SK-N-SH (cell line): ENCODE measurements around the gene FMN1. TPM values are rescaled to one million over a fixed set of nuclear protein-coding genes. Genes with fewer than 3 reads are reported as not detected.

Experiments used
- CTCF ChIA-PET: fragments of 300-600, 350-600 bp; formaldehyde crosslinking; extraction: SDS; loops from one replicate; lab custom pipeline; 2021; lab: Yijun Ruan, JAX
- POLR2A ChIA-PET: fragments of 350-600 bp; sonication (Branson Sonifier 250); formaldehyde crosslinking; extraction: SDS; loops from one replicate; lab custom pipeline; 2020; ENCODE audit warnings: antibody characterized with exemption, inconsistent platforms; lab: Yijun Ruan, JAX
- DNase-seq: peaks from one replicate; pipeline ENCODE4 v3.0.0; 2012
- H2AFZ ChIP-seq: fragments of 200-600 bp; sonication (generic); 2 replicates; pipeline ENCODE4 v1.8.1; 2016; ENCODE audit warnings: antibody characterized with exemption, mild to moderate bottlenecking, low read depth
- H3F3A ChIP-seq: fragments of 200-600 bp; sonication (generic); replicated peaks from 2 replicates; pipeline ENCODE3; 2016; ENCODE audit warnings: antibody characterized with exemption, mild to moderate bottlenecking; ENCODE audit not compliant: insufficient read depth
- H3K27ac ChIP-seq, 2 experiments: fragments of 200-500 bp in 1 of 2; fragments of 200-600 bp in 1 of 2; sonication (Bioruptor generic) in 1 of 2; sonication (generic), shearing (Covaris generic) in 1 of 2; 2 replicates each; pipeline versions ENCODE4 v1.5.1 to v1.6.1; 2014 to 2016; ENCODE audit warnings: low read depth in 2 of 2, inconsistent platforms in 1 of 2, low read length in 1 of 2, mild to moderate bottlenecking in 1 of 2, mixed read lengths in 1 of 2
- H3K27me3 ChIP-seq: fragments of 200-600 bp; sonication (generic), shearing (Covaris generic); 2 replicates; pipeline ENCODE4 v1.6.1; 2016; ENCODE audit warnings: mixed run types; ENCODE audit not compliant: insufficient read depth
- H3K36me3 ChIP-seq, 2 experiments: fragments of 200-500 bp in 1 of 2; fragments of 200-600 bp in 1 of 2; sonication (Bioruptor generic) in 1 of 2; sonication (generic) in 1 of 2; replicated peaks in 1 of 2; 2 replicates each; pipeline versions ENCODE3 to v1.5.1; 2014 to 2016; ENCODE audit warnings: low read length in 1 of 2, mild to moderate bottlenecking in 1 of 2; ENCODE audit not compliant: insufficient read depth in 2 of 2, control insufficient read depth in 1 of 2
- H3K4me1 ChIP-seq, 2 experiments: fragments of 200-500 bp in 1 of 2; fragments of 200-600 bp in 1 of 2; sonication (Bioruptor generic) in 1 of 2; sonication (generic), shearing (Covaris generic) in 1 of 2; 2 replicates each; pipeline versions ENCODE4 v1.5.1 to v1.6.1; 2014 to 2016; ENCODE audit warnings: low read depth in 1 of 2, low read length in 1 of 2, mixed run types in 1 of 2; ENCODE audit not compliant: insufficient read depth in 2 of 2, control insufficient read depth in 1 of 2
- H3K4me2 ChIP-seq: fragments of 200-600 bp; sonication (generic), shearing (Covaris generic); 2 replicates; pipeline ENCODE4 v1.6.1; 2017; ENCODE audit warnings: mixed run types
- H3K4me3 ChIP-seq, 2 experiments: fragments of 200-500 bp in 1 of 2; fragments of 200-600 bp in 1 of 2; sonication (Bioruptor generic) in 1 of 2; sonication (generic), shearing (Covaris generic) in 1 of 2; 2 replicates each; pipeline versions ENCODE4 v1.5.1 to v1.8.1; 2014 to 2016; ENCODE audit warnings: low read depth in 2 of 2, inconsistent platforms in 1 of 2, low read length in 1 of 2, mild to moderate bottlenecking in 1 of 2, mixed read lengths in 1 of 2, moderate library complexity in 1 of 2
- H3K79me2 ChIP-seq: fragments of 200-600 bp; sonication (generic); 2 replicates; pipeline ENCODE4 v1.8.1; 2017; ENCODE audit warnings: mild to moderate bottlenecking; ENCODE audit not compliant: insufficient read depth
- H3K9ac ChIP-seq: fragments of 200-600 bp; sonication (generic); 2 replicates; pipeline ENCODE4 v1.6.1; 2017; ENCODE audit warnings: mixed run types
- H3K9me2 ChIP-seq: fragments of 200-600 bp; sonication (generic); 2 replicates; pipeline ENCODE4 v1.6.1; 2017; ENCODE audit warnings: mixed run types
- H3K9me3 ChIP-seq: fragments of 200-600 bp; sonication (generic); 2 replicates; pipeline ENCODE4 v1.6.1; 2017; ENCODE audit warnings: mixed run types, mild to moderate bottlenecking, moderate library complexity
- H4K20me1 ChIP-seq: fragments of 200-600 bp; sonication (generic); 2 replicates; pipeline ENCODE4 v1.6.1; 2017; ENCODE audit warnings: mild to moderate bottlenecking, mixed run types; ENCODE audit not compliant: insufficient read depth
- CHD2 ChIP-seq: fragments of 150-350 bp; IDR thresholded peaks from 2 replicates; pipeline ENCODE4 v1.6.1; 2018; ENCODE audit warnings: low read length; ENCODE audit not compliant: partially characterized antibody
- CTCF ChIP-seq: fragments of 200-600 bp; sonication (generic); IDR thresholded peaks from 2 replicates; pipeline ENCODE4 v1.6.1; 2017; ENCODE audit warnings: antibody characterized with exemption, mild to moderate bottlenecking, moderate library complexity
- ELF1 ChIP-seq: IDR thresholded peaks from 2 replicates; pipeline ENCODE4 v1.4.0; 2012
- EP300 ChIP-seq, 2 experiments: IDR thresholded peaks; 2 replicates each; pipeline versions ENCODE4 v1.4.0 to v1.6.1; 2012; ENCODE audit warnings: borderline replicate concordance in 1 of 2, low read depth in 1 of 2, low read length in 1 of 2
- EZH2phosphoT487 ChIP-seq: fragments of 200-600 bp; sonication (generic); IDR thresholded peaks from 2 replicates; pipeline ENCODE4 v1.6.1; 2017; ENCODE audit warnings: low read depth, mixed run types, mild to moderate bottlenecking, antibody characterized with exemption, moderate library complexity, borderline replicate concordance
- FOSL2 ChIP-seq: IDR thresholded peaks from 2 replicates; pipeline ENCODE4 v1.4.0; 2012; ENCODE audit warnings: low read depth, mild to moderate bottlenecking, moderate library complexity, borderline replicate concordance
- FOXJ3 ChIP-seq: sonication (generic); formaldehyde crosslinking; IDR thresholded peaks from 2 replicates; pipeline ENCODE4 v1.5.1; 2020; ENCODE audit warnings: mild to moderate bottlenecking, missing genetic modification reagents
- FOXM1 ChIP-seq: IDR thresholded peaks from 2 replicates; pipeline ENCODE4 v1.4.0; 2012; ENCODE audit warnings: low read depth, mild to moderate bottlenecking
- GABPA ChIP-seq: IDR thresholded peaks from 2 replicates; pipeline ENCODE4 v1.4.0; 2012; ENCODE audit warnings: low read depth, mild to moderate bottlenecking
- GATA2 ChIP-seq: sonication (generic); formaldehyde crosslinking; IDR thresholded peaks from 2 replicates; pipeline ENCODE4 v1.5.0; 2020; ENCODE audit warnings: mild to moderate bottlenecking, missing genetic modification reagents
- IRF3 ChIP-seq: fragments of 150-350 bp; IDR thresholded peaks from 2 replicates; pipeline ENCODE4 v1.6.1; 2016; ENCODE audit warnings: mild to moderate bottlenecking, low read depth, low read length
- JUND ChIP-seq: IDR thresholded peaks from 2 replicates; pipeline ENCODE4 v1.4.0; 2012
- MEF2A ChIP-seq: IDR thresholded peaks from 2 replicates; pipeline ENCODE4 v1.4.0; 2012; ENCODE audit warnings: low read depth, borderline replicate concordance
- NFIC ChIP-seq: IDR thresholded peaks from 2 replicates; pipeline ENCODE4 v1.4.0; 2012; ENCODE audit warnings: borderline replicate concordance
- PBX3 ChIP-seq: IDR thresholded peaks from 2 replicates; pipeline ENCODE4; 2012
- RXRA ChIP-seq: IDR thresholded peaks from 2 replicates; pipeline ENCODE4 v1.4.0; 2012; ENCODE audit warnings: low read depth, mild to moderate bottlenecking, borderline replicate concordance
- SMC3 ChIP-seq: IDR thresholded peaks from 2 replicates; pipeline ENCODE4 v1.6.1; 2012; ENCODE audit warnings: low read depth, low read length, improper control_type of control experiment
- TCF12 ChIP-seq: IDR thresholded peaks from 2 replicates; pipeline ENCODE4 v1.4.0; 2012
- USF1 ChIP-seq: IDR thresholded peaks from 2 replicates; pipeline ENCODE4 v1.4.0; 2012; ENCODE audit warnings: low read depth, borderline replicate concordance
- USF2 ChIP-seq: fragments of 150-350 bp; IDR thresholded peaks from 2 replicates; pipeline ENCODE4 v1.6.1; 2017; ENCODE audit warnings: antibody characterized with exemption, low read length, low read depth, borderline replicate concordance
- YY1 ChIP-seq: IDR thresholded peaks from 2 replicates; pipeline ENCODE4 v1.4.0; 2012; ENCODE audit warnings: low read depth, mild to moderate bottlenecking
- WGBS: methylation state at CpG from one replicate; pipeline ENCODE4 v1.1.6; 2017; ENCODE audit warnings: low lambda C conversion rate; 5-methylcytosine and 5-hydroxymethylcytosine counted together
- polyA plus RNA-seq, 3 experiments: library from polyadenylated mRNA; depleted of rRNA; stranded (reverse); fragments of >200 nt; gene quantifications; 2 replicates each; pipeline ENCODE4 v1.2.3, GENCODE V29; 2012

FMN1 gene
- polyA plus RNA-seq, 1 of the 3 experiments (the other 2 are of a cell fraction) = 9.1 TPM

- no peak for TF ChIP-seq RXRA
These were observed 293.3 kb downstream of the FMN1 start (continued) for GRCh38 chr15:32901192-32901591.

- no peaks in the 10 kb centered on the region for H4K20me1 ChIP-seq
- no peaks in the 10 kb centered on the region for H3K4me1 ChIP-seq
- ChIA-PET CTCF (no interaction called here), POLR2A (no interaction called here)
- peaks cover 57 to 94% of the 10 kb centered on the region in 2 experiments for H3K36me3 ChIP-seq
- TF ChIP-seq PBX3 = no peak
- no peak for TF ChIP-seq MEF2A
- peak; percentile 45 for TF ChIP-seq NFIC
- no peaks in the 10 kb centered on the region for H3K27me3 ChIP-seq
- no peak overlapping the region for H3K4me2 ChIP-seq
- H3K4me3 ChIP-seq = no peak overlapping the region
- peak; percentile 10 for DNase-seq
- H3K27ac ChIP-seq = no peak overlapping the region
- H3K9me3 ChIP-seq = no peaks in the 10 kb centered on the region
- H3F3A ChIP-seq = peaks cover 13% of the 10 kb centered on the region
- H3K79me2 ChIP-seq = peaks cover 8% of the 10 kb centered on the region; the same call in 1 of the 2 replicates
- H3K9me2 ChIP-seq = no peaks in the 10 kb centered on the region
- H3K9ac ChIP-seq = no peak overlapping the region
- no peak overlapping the region for H2AFZ ChIP-seq
- WGBS = 83% methylated on average over 5 of the region's 6 CpGs
These were observed 295.4 kb downstream of the FMN1 start for GRCh38 chr15:32899126-32899596.

GRCh38 chr15:32898414-32898813 is 296.1 kb downstream of the FMN1 start:
- CTCF ChIA-PET = no interaction called here

More at GRCh38 chr15:32898414-32898813, 296.1 kb downstream of the FMN1 start:
- Histone ChIP-seq H3F3A (peaks cover 13% of the 10 kb centered on the region), H3K4me2 (no peak overlapping the region), H3K27me3 (no peaks in the 10 kb centered on the region), H4K20me1 (no peaks in the 10 kb centered on the region), H3K4me3 (no peak overlapping the region), H3K79me2 (peaks cover 10% of the 10 kb centered on the region; the same call in 1 of the 2 replicates), H3K9ac (no peak overlapping the region), H3K4me1 (no peaks in the 10 kb centered on the region), H3K9me2 (no peaks in the 10 kb centered on the region), H3K27ac (no peak overlapping the region), H3K9me3 (no peaks in the 10 kb centered on the region), H3K36me3 (peaks cover 57 to 96% of the 10 kb centered on the region in 2 experiments), H2AFZ (no peak overlapping the region)
- DNase-seq = no peak
- POLR2A ChIA-PET = no interaction called here
- WGBS = 74% methylated on average over 4 of the region's 4 CpGs
- no peak for TF ChIP-seq CHD2
- TF ChIP-seq GATA2 (CRISPR knock-in tag) = no peak
- TF ChIP-seq GABPA = no peak
- no peak for TF ChIP-seq CTCF
- TF ChIP-seq ELF1 = no peak
- TF ChIP-seq USF1 = no peak
- no peak for TF ChIP-seq PBX3
- TF ChIP-seq IRF3 = no peak
- no peak for TF ChIP-seq SMC3
- no peak for TF ChIP-seq TCF12
- TF ChIP-seq YY1 = no peak
- TF ChIP-seq EP300 (IDR thresholded peaks at IDR 0.05; ENCODE audit: borderline replicate concordance in 1 of 2, low read depth in 1 of 2, low read length in 1 of 2) = no peak
- TF ChIP-seq JUND = no peak
- TF ChIP-seq FOSL2 = no peak
- no peak for TF ChIP-seq FOXJ3 (CRISPR knock-in tag)
- no peak for TF ChIP-seq EZH2phosphoT487
- TF ChIP-seq FOXM1 = no peak
- no peak for TF ChIP-seq USF2
